Trophoblast cell (in vitro differentiated cells and primary cell): ENCODE data around the gene STK36.
A peak's percentile ranks its signal among the peaks of the same experiment; 100 is the strongest.

Source experiments
- DNase-seq, 2 donors: peaks; one replicate each; pipeline ENCODE4 v3.0.0-alpha.2; 2016
- H2AFZ ChIP-seq: 2 replicates; pipeline ENCODE4 v1.6.1; 2013; ENCODE audit warnings: low read length, moderate library complexity, mild to moderate bottlenecking; ENCODE audit not compliant: insufficient read depth, poor library complexity
- H2AK5ac ChIP-seq: 2 replicates; pipeline ENCODE4 v1.6.1; 2013; ENCODE audit warnings: mild to moderate bottlenecking, low read length
- H2BK120ac ChIP-seq: 2 replicates; pipeline ENCODE4 v1.6.1; 2013; ENCODE audit warnings: low read length, mild to moderate bottlenecking, moderate library complexity; ENCODE audit not compliant: insufficient read depth, poor library complexity
- H2BK12ac ChIP-seq: 2 replicates; pipeline ENCODE4 v1.6.1; 2013; ENCODE audit warnings: mild to moderate bottlenecking, low read length, moderate library complexity
- H2BK5ac ChIP-seq: 2 replicates; pipeline ENCODE4 v1.6.1; 2013; ENCODE audit warnings: low read length, low read depth, moderate library complexity, mild to moderate bottlenecking; ENCODE audit not compliant: poor library complexity
- H3K14ac ChIP-seq: 2 replicates; pipeline ENCODE4 v1.6.1; 2013; ENCODE audit warnings: mild to moderate bottlenecking, low read length
- H3K18ac ChIP-seq: 2 replicates; pipeline ENCODE4 v1.6.1; 2013; ENCODE audit warnings: mild to moderate bottlenecking, low read length
- H3K23ac ChIP-seq: 2 replicates; pipeline ENCODE4 v1.6.1; 2013; ENCODE audit warnings: low read length
- H3K27ac ChIP-seq: 2 replicates; pipeline ENCODE4 v1.5.1; 2013; ENCODE audit warnings: low read depth, mild to moderate bottlenecking, inconsistent platforms, low read length, moderate library complexity
- H3K27me3 ChIP-seq: 2 replicates; pipeline ENCODE4 v1.6.1; 2013; ENCODE audit warnings: inconsistent platforms, mild to moderate bottlenecking, low read length, moderate library complexity; ENCODE audit not compliant: insufficient read depth
- H3K36me3 ChIP-seq, 2 experiments: 1 replicate in 1 of 2; 2 replicates in 1 of 2; pipeline ENCODE4 v1.6.1; 2013; ENCODE audit warnings: low read length in 2 of 2, mild to moderate bottlenecking in 2 of 2, moderate library complexity in 1 of 2; ENCODE audit not compliant: insufficient read depth in 2 of 2, control insufficient read depth in 1 of 2
- H3K4ac ChIP-seq: 2 replicates; pipeline ENCODE4 v1.6.1; 2013; ENCODE audit warnings: low read depth, mild to moderate bottlenecking, low read length, moderate library complexity
- H3K4me1 ChIP-seq, 2 experiments: 1 replicate in 1 of 2; 2 replicates in 1 of 2; pipeline ENCODE4 v1.6.1; 2013; ENCODE audit warnings: low read length in 2 of 2, mild to moderate bottlenecking in 2 of 2, moderate library complexity in 1 of 2; ENCODE audit not compliant: insufficient read depth in 2 of 2, control insufficient read depth in 1 of 2
- H3K4me2 ChIP-seq: 2 replicates; pipeline ENCODE4 v1.6.1; 2013; ENCODE audit warnings: inconsistent platforms, mild to moderate bottlenecking, low read length, moderate library complexity
- H3K4me3 ChIP-seq: 2 replicates; pipeline ENCODE4 v1.5.1; 2013; ENCODE audit warnings: mild to moderate bottlenecking, low read depth, low read length, inconsistent platforms
- H3K79me1 ChIP-seq: one replicate; pipeline ENCODE4 v1.6.1; 2013; ENCODE audit warnings: low read length
- H3K79me2 ChIP-seq: 2 replicates; pipeline ENCODE4 v1.6.1; 2013; ENCODE audit warnings: low read length, mild to moderate bottlenecking; ENCODE audit not compliant: control insufficient read depth, insufficient read depth, poor library complexity
- H3K9ac ChIP-seq: 2 replicates; pipeline ENCODE4 v1.6.1; 2013; ENCODE audit warnings: mild to moderate bottlenecking, low read length
- H3K9me3 ChIP-seq: 2 replicates; pipeline ENCODE4 v1.6.1; 2013; ENCODE audit warnings: low read depth, mild to moderate bottlenecking, control low read depth, inconsistent platforms, low read length; ENCODE audit not compliant: insufficient read depth
- H4K12ac ChIP-seq: 2 replicates; pipeline ENCODE4 v1.6.1; 2013; ENCODE audit warnings: low read depth, mild to moderate bottlenecking, low read length, moderate library complexity
- H4K8ac ChIP-seq: 2 replicates; pipeline ENCODE4 v1.6.1; 2013; ENCODE audit warnings: low read depth, mild to moderate bottlenecking, low read length, moderate library complexity
- H4K91ac ChIP-seq: one replicate; pipeline ENCODE4 v1.6.1; 2013; ENCODE audit warnings: low read depth, mild to moderate bottlenecking, low read length, moderate library complexity
- WGBS: extraction: QIAGEN DNeasy Blood & Tissue Kit; methylation state at CpG from one replicate; pipeline ENCODE4 v1.1.7; 2013; ENCODE audit warnings: missing lambda C conversion rate; ENCODE audit not compliant: insufficient read length, insufficient coverage; ENCODE audit errors: extremely low coverage; 5-methylcytosine and 5-hydroxymethylcytosine counted together

STK36 gene

GRCh38 chr2:218694405-218695145 lies 22.7 kb downstream of the STK36 start:
- no peaks in the 10 kb centered on the region for H3K9me3 ChIP-seq
- H2AFZ ChIP-seq, result no peak overlapping the region
- peak overlapping the region; percentile 88 for H3K27ac ChIP-seq
- H3K27me3 ChIP-seq, result no peaks in the 10 kb centered on the region
- WGBS, result no CpG with 5 or more reads among the region's 3 CpGs
- DNase-seq, result no peak
- H3K79me1 ChIP-seq, result peaks cover 13% of the 10 kb centered on the region
- no peak overlapping the region for H3K23ac ChIP-seq
- H4K91ac ChIP-seq, result peak overlapping the region; percentile 55
- no peak overlapping the region for H3K18ac ChIP-seq
- peak overlapping the region; percentile 42 for H2BK5ac ChIP-seq
- no peak overlapping the region for H2BK12ac ChIP-seq
- H3K4me3 ChIP-seq, result no peak overlapping the region
- H3K79me2 ChIP-seq, result no peaks in the 10 kb centered on the region
- no peak overlapping the region for H3K4me2 ChIP-seq
- no peak overlapping the region for H4K12ac ChIP-seq
- H3K14ac ChIP-seq, result no peak overlapping the region
- H3K4me1 ChIP-seq, result peaks cover 26% of the 10 kb centered on the region in 2 experiments
- no peak overlapping the region for H2AK5ac ChIP-seq
- H3K4ac ChIP-seq, result no peak overlapping the region
- H3K36me3 ChIP-seq, result peaks cover 12 to 25% of the 10 kb centered on the region in 2 experiments
- H3K9ac ChIP-seq, result no peak overlapping the region
- H2BK120ac ChIP-seq, result peak overlapping the region; percentile 67
- H4K8ac ChIP-seq, result peak overlapping the region; percentile 47

GRCh38 chr2:218698885-218699284 lies 27.0 kb downstream of the STK36 start:
- H2AFZ ChIP-seq, result no peak overlapping the region
- WGBS, result no CpG with 5 or more reads among the region's 8 CpGs

GRCh38 chr2:218701806-218702205 lies 29.9 kb downstream of the STK36 start:
- no peaks in the 10 kb centered on the region for H3K79me2 ChIP-seq

More at GRCh38 chr2:218698885-218699284, 27.0 kb downstream of the STK36 start:
- H3K4ac ChIP-seq, result no peak overlapping the region
- no peak overlapping the region for H3K14ac ChIP-seq
- no peak for DNase-seq
- no peak overlapping the region for H2BK12ac ChIP-seq
- peaks cover 7% of the 10 kb centered on the region for H3K79me1 ChIP-seq
- no peak overlapping the region for H3K23ac ChIP-seq
- H2BK120ac ChIP-seq, result no peak overlapping the region
- H3K4me3 ChIP-seq, result no peak overlapping the region
- H4K12ac ChIP-seq, result no peak overlapping the region
- no peak overlapping the region for H4K8ac ChIP-seq
- H3K36me3 ChIP-seq, result peaks cover 6 to 12% of the 10 kb centered on the region in 2 experiments
- no peak overlapping the region for H3K4me2 ChIP-seq
- H3K18ac ChIP-seq, result no peak overlapping the region
- peaks cover 18% of the 10 kb centered on the region in 2 experiments for H3K4me1 ChIP-seq
- H3K27ac ChIP-seq, result no peak overlapping the region
- no peaks in the 10 kb centered on the region for H3K79me2 ChIP-seq
- H3K9ac ChIP-seq, result no peak overlapping the region
- no peak overlapping the region for H2AK5ac ChIP-seq
- H3K9me3 ChIP-seq, result no peaks in the 10 kb centered on the region
- H3K27me3 ChIP-seq, result no peaks in the 10 kb centered on the region
- H2BK5ac ChIP-seq, result no peak overlapping the region
- no peak overlapping the region for H4K91ac ChIP-seq

GRCh38 chr2:218703341-218703740 lies 31.5 kb downstream of the STK36 start:
- Histone ChIP-seq H3K4me1 (no peaks in the 10 kb centered on the region), H3K27ac (no peak overlapping the region), H3K36me3 (peaks cover 6 to 9% of the 10 kb centered on the region in 2 experiments), H3K4me3 (no peak overlapping the region), H3K4me2 (no peak overlapping the region), H3K4ac (no peak overlapping the region), H3K14ac (no peak overlapping the region), H4K12ac (no peak overlapping the region), H2BK120ac (no peak overlapping the region), H3K23ac (no peak overlapping the region), H3K9me3 (no peaks in the 10 kb centered on the region), H3K9ac (no peak overlapping the region), H3K18ac (no peak overlapping the region), H2BK12ac (peak overlapping the region; percentile 8), H2AK5ac (no peak overlapping the region), H4K8ac (no peak overlapping the region), H3K27me3 (no peaks in the 10 kb centered on the region), H4K91ac (no peak overlapping the region), H2BK5ac (no peak overlapping the region), H3K79me2 (no peaks in the 10 kb centered on the region), H2AFZ (no peak overlapping the region), H3K79me1 (peaks cover 2% of the 10 kb centered on the region)
- WGBS, result 100% methylated on average over 1 of the region's 4 CpGs
- no peak for DNase-seq

More at GRCh38 chr2:218701806-218702205, 29.9 kb downstream of the STK36 start:
- Histone ChIP-seq H2BK12ac (no peak overlapping the region), H3K4me3 (no peak overlapping the region), H3K9me3 (no peaks in the 10 kb centered on the region), H2BK120ac (no peak overlapping the region), H3K4ac (no peak overlapping the region), H4K8ac (no peak overlapping the region), H3K4me1 (peaks cover 4 to 5% of the 10 kb centered on the region in 2 experiments), H3K14ac (no peak overlapping the region), H3K79me1 (peaks cover 3% of the 10 kb centered on the region), H2AFZ (no peak overlapping the region), H3K36me3 (peaks cover 6 to 12% of the 10 kb centered on the region in 2 experiments), H3K27me3 (no peaks in the 10 kb centered on the region), H4K12ac (no peak overlapping the region), H3K4me2 (no peak overlapping the region), H2AK5ac (no peak overlapping the region), H3K23ac (no peak overlapping the region), H2BK5ac (no peak overlapping the region), H3K9ac (no peak overlapping the region), H4K91ac (no peak overlapping the region), H3K27ac (no peak overlapping the region), H3K18ac (no peak overlapping the region)
- no peak for DNase-seq
- no CpG with 5 or more reads among the region's 2 CpGs for WGBS
